Naive thymus-derived CD8-positive, alpha-beta T cell (primary cell): Measurements from ENCODE around the gene RTN4IP1. TPM values are rescaled to one million over a fixed set of nuclear protein-coding genes. Genes with fewer than 3 reads are reported as not detected.

Experiments used
- ATAC-seq, 2 donors: fragments of 150-1000 bp; cut with Tn5 transposase in 1 of 2; sonication (Bioruptor Pico), chemical (Tn5 transposase) in 1 of 2; 1 replicate in 1 of 2; 2 replicates in 1 of 2; pipeline ENCODE4 v1.10.0; 2021; ENCODE audit warnings: mild to moderate bottlenecking in 2 of 2, moderate library complexity in 2 of 2
- POLR2A ChIA-PET: fragments of 350-600 bp; sonication (Branson Sonifier 250); formaldehyde crosslinking; loops from one replicate; lab custom pipeline; 2021; ENCODE audit warnings: antibody characterized with exemption; lab: Charles Lee
- DNase-seq, 10 donors: peaks; one replicate each; pipeline versions ENCODE4 v3.0.0 to v3.0.0-alpha.2; 2020 to 2022
- H3K27ac Mint-ChIP-seq, 10 donors: one replicate each; pipeline ENCODE4 v1.8.0; 2020 to 2022; ENCODE audit warnings: mild to moderate bottlenecking in 10 of 10, mixed read lengths in 10 of 10, moderate library complexity in 4 of 10, inconsistent platforms in 1 of 10
- H3K27me3 Mint-ChIP-seq, 5 donors: one replicate each; pipeline ENCODE4 v1.8.0; 2021 to 2022; ENCODE audit warnings: mixed read lengths in 5 of 5
- H3K36me3 Mint-ChIP-seq, 3 donors: one replicate each; pipeline ENCODE4 v1.8.0; 2020 to 2022; ENCODE audit warnings: mixed read lengths in 3 of 3, mild to moderate bottlenecking in 2 of 3, inconsistent platforms in 1 of 3
- H3K4me1 Mint-ChIP-seq, 4 donors: one replicate each; pipeline ENCODE4 v1.8.0; 2021 to 2022; ENCODE audit warnings: mixed read lengths in 4 of 4
- H3K4me3 Mint-ChIP-seq, 10 donors: one replicate each; pipeline ENCODE4 v1.8.0; 2020 to 2022; ENCODE audit warnings: mild to moderate bottlenecking in 10 of 10, mixed read lengths in 10 of 10, moderate library complexity in 6 of 10, inconsistent platforms in 1 of 10
- H3K9me3 Mint-ChIP-seq, 9 donors: one replicate each; pipeline ENCODE4 v1.8.0; 2020 to 2022; ENCODE audit warnings: mixed read lengths in 9 of 9, mild to moderate bottlenecking in 3 of 9, inconsistent platforms in 1 of 9, moderate library complexity in 1 of 9
- polyA plus RNA-seq, 3 donors: library from polyadenylated mRNA; unstranded; fragments of 300-500 nt; fragmentation: Illumina TruSeq; gene quantifications; one replicate each; pipeline ENCODE4 v1.2.3, GENCODE V29; 2021
- total RNA-seq, 8 experiments: library from RNA in 2 of 8; stranded (reverse) in 2 of 8; gene quantifications; one replicate each; pipeline ENCODE4 v1.2.3 and lab custom pipeline; 2021 to 2026

RTN4IP1 gene, protein sequence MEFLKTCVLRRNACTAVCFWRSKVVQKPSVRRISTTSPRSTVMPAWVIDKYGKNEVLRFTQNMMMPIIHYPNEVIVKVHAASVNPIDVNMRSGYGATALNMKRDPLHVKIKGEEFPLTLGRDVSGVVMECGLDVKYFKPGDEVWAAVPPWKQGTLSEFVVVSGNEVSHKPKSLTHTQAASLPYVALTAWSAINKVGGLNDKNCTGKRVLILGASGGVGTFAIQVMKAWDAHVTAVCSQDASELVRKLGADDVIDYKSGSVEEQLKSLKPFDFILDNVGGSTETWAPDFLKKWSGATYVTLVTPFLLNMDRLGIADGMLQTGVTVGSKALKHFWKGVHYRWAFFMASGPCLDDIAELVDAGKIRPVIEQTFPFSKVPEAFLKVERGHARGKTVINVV
- 1 to 10 TPM; 8.8 to 9.8 TPM for total RNA-seq
- 1 to 10 TPM; 4.4 to 7.8 (median 6.0) TPM for polyA plus RNA-seq
- 7.3 to 12.8 (median 10.9) reads per million in 6 experiments for total RNA-seq (lab: John Stamatoyannopoulos, UW)

DNA sequence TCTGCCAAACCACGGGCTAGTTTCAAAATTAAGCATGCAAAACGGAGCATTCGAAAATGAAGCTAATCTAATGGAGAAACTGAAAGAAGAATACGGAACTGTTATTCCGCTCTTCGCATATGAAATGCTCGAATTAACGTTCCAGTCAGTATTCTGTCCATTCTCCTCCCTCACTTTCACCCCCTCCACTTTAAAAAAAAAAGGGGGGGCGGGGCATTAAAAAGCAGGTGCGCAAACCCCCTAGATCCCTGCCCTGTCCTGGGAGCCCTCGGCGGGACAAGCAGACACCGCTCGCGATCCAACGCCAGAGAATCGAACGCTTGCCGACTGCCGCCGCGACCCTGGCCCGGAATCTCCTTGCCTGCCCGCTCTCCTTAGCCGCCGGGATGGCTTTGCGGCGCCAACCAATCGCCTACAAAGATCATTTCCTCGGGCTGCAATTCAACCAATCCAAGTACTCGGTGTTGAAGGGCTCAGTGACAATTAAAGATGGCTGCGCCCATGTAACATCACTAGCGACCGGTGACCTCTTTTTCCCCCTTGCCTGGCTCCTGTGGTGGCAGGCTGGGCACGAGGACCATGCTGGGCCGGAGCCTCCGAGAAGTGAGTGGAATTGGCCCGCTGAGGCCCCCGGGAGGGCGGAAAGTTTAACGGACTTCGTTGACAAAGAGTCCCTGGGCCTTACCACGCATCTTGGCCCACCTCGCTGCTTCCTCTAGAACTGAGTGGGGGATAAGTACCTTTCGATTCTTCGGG, at the start of gene RTN4IP1, which contains the start of gene QRSL1:
Gene RTN4IP1, minus strand, starts transcription at position 396 of the 756 bp plus-strand sequence. CDS start 477 bp downstream, outside the sequence.
Gene QRSL1, plus strand, starts transcription at position 476 of the 756 bp plus-strand sequence. Its CDS starts 104 bp downstream, at position 580.
- peaks cover 0 to 11% (median 0%) of the 10 kb centered on the region in 3 donors for H3K36me3 Mint-ChIP-seq
- H3K27ac Mint-ChIP-seq = peak within 1 kb of the TSS; percentile 97 to 99 (median 98)
- DNase-seq (peak; percentile 67 to 96 (median 88)), ATAC-seq (peak; percentile 94 to 95)
- H3K4me1 Mint-ChIP-seq = peaks cover 18 to 66% (median 43%) of the 10 kb centered on the region in 4 donors
- POLR2A ChIA-PET = interaction anchor here (0.6 to 0.9 kb wide), 3 partner anchors 43 to 366 kb away, joined by 3 read pairs; no protein-coding TSS in a partner anchor
- H3K4me3 Mint-ChIP-seq = peak within 1 kb of the TSS; percentile 94 to 99 (median 98)
- no peaks in the 10 kb centered on the region for H3K9me3 Mint-ChIP-seq
- H3K27me3 Mint-ChIP-seq = peaks cover 0 to 2% (median 0%) of the 10 kb centered on the region in 5 donors

DNA sequence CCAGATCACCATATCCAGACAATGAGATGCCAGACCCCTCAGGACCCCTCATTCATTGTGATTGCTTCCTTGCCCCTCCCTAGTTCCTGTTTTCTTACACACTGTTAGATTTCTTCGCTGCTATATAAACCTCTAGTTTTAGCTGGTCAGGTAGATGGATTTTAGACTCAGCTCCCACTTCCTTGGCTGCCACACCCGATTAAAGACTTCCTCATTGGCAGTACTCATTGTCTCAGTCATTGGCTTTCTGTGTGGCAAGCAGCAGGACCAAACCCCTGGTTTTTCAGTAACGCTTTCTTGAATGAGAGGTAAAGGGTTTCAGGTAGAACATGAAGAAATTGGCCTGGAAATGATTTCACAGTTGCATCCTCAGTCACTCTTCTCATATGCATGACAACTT, 48.0 kb upstream of the RTN4IP1 start:
- ATAC-seq = no peak
- H3K9me3 Mint-ChIP-seq = no peaks in the 10 kb centered on the region
- POLR2A ChIA-PET = no interaction called here
- no peak overlapping the region for H3K4me3 Mint-ChIP-seq
- H3K27ac Mint-ChIP-seq = peak overlapping the region in 1 of 10 donors; percentile 36
- peaks cover 0 to 6% (median under 1%) of the 10 kb centered on the region in 4 donors for H3K4me1 Mint-ChIP-seq
- no peaks in the 10 kb centered on the region for H3K36me3 Mint-ChIP-seq
- no peaks in the 10 kb centered on the region for H3K27me3 Mint-ChIP-seq
- no peak for DNase-seq

DNA sequence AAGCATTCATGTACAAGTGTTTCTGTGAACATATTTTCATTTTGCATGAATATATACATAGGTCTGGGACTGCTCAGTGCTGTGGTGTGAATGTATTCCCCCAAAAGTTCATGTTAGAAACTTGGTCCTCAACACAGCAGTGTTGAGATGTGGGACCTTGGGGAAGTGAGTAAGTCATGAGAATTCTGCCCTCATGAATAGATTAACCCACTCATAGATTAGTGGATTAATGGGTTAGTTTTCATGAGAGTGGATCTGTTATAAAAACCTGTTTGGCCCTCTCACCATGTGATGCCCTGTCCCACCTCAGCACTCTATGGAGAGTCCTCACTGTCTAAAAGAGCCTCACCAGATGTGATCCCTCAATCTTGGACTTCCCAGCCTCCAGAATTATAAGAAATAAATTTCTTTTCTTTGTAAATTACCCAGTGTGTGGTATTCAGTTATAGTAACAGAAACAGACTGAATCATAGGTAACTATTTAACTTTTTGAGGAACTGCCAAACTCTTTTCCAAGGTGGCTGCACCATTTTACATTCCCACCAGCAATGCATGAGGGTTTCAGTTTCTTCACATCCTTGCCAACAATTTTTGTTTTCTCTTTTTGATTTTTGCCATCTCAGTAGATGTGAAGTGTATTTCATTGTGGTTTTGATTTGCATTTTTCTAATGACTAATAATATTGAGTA, 45.4 kb upstream of the RTN4IP1 start:
- no peaks in the 10 kb centered on the region for H3K9me3 Mint-ChIP-seq
- H3K4me1 Mint-ChIP-seq = peaks cover 0 to 6% (median under 1%) of the 10 kb centered on the region in 4 donors
- H3K4me3 Mint-ChIP-seq = no peak overlapping the region

DNA sequence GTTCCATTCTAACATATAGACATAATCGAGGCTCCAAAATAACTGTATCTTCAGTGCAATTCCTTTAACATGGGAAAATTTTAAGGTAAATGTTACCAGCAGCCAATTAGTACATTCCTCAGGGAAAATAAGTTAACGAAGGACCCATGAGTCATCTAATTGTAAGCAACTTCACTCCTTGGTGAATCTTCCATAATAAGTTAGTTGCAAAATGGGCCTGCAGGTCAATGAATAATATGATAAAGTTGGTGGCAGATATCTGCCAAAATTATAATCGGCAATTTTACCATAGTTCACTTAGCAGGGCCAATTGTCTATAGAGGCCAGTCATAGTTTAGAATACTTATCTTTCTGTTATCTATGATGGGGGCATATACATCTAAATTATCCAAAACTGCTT, 42.4 kb upstream of the RTN4IP1 start:
- Mint-ChIP-seq H3K27ac (no peak overlapping the region), H3K27me3 (no peaks in the 10 kb centered on the region), H3K4me3 (no peak overlapping the region), H3K9me3 (no peaks in the 10 kb centered on the region), H3K36me3 (peaks cover 0 to 8% (median 4%) of the 10 kb centered on the region in 3 donors), H3K4me1 (peaks cover 0 to 16% (median 0%) of the 10 kb centered on the region in 4 donors)
- ATAC-seq (no peak), DNase-seq (no peak)
- POLR2A ChIA-PET = no interaction called here

More for the DNA sequence above, 45.4 kb upstream of the RTN4IP1 start:
- DNase-seq (no peak), ATAC-seq (no peak)
- POLR2A ChIA-PET = no interaction called here
- Mint-ChIP-seq H3K36me3 (no peaks in the 10 kb centered on the region), H3K27me3 (no peaks in the 10 kb centered on the region), H3K27ac (no peak overlapping the region)

DNA sequence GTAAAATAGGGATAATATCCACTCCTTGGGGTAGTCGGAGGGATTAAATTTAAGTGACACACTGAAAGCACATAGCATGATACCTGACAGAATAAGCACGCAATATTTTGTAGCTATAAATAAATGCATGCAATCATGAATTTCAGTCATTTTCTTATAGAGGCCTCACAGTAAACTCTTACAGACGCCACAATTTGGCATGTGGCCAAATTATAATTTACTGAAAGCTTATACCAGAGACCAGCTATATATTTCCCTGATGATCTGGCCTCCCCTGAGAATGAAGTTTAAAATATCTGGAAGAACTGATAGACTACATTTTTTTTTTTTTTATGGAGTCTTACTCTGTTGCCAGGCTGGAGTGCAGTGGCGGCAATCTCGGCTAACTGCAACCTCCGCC, 40.9 kb upstream of the RTN4IP1 start:
- POLR2A ChIA-PET = no interaction called here
- H3K36me3 Mint-ChIP-seq = peaks cover 3 to 19% (median 7%) of the 10 kb centered on the region in 3 donors
- H3K27ac Mint-ChIP-seq = no peak overlapping the region
- DNase-seq = no peak
- no peaks in the 10 kb centered on the region for H3K27me3 Mint-ChIP-seq
- H3K4me1 Mint-ChIP-seq = peaks cover 0 to 27% (median 0%) of the 10 kb centered on the region in 4 donors
- H3K4me3 Mint-ChIP-seq = no peak overlapping the region
- ATAC-seq = no peak
- H3K9me3 Mint-ChIP-seq = no peaks in the 10 kb centered on the region

DNA sequence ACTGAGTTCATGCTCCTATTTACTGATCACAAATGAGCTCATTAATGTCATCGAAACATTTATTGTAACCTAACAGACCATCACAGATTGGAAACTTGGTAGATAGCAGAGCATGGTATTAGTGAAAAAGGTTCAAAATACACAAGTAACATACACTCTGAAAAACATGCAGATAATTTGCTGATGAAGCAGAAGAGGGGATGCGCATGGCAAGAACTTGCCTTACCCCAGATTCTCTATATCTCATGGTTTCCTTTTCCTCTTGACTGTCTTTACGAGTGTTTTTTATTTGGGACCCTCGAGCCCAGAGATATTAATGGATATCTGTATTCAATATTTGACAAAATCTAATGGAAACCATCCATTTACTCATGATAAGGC, 37.7 kb upstream of the RTN4IP1 start:
- H3K9me3 Mint-ChIP-seq = no peaks in the 10 kb centered on the region
- peak overlapping the region in 1 of 10 donors; percentile 64 for H3K4me3 Mint-ChIP-seq
- POLR2A ChIA-PET = no interaction called here
- ATAC-seq = no peak
- peaks cover 10 to 51% (median 30%) of the 10 kb centered on the region in 3 donors for H3K36me3 Mint-ChIP-seq
- peak overlapping the region in 4 of 10 donors; percentile 12 to 79 (median 36) for H3K27ac Mint-ChIP-seq
- DNase-seq = no peak
- peaks cover 0 to 43% (median 1%) of the 10 kb centered on the region in 4 donors for H3K4me1 Mint-ChIP-seq
- no peaks in the 10 kb centered on the region for H3K27me3 Mint-ChIP-seq

DNA sequence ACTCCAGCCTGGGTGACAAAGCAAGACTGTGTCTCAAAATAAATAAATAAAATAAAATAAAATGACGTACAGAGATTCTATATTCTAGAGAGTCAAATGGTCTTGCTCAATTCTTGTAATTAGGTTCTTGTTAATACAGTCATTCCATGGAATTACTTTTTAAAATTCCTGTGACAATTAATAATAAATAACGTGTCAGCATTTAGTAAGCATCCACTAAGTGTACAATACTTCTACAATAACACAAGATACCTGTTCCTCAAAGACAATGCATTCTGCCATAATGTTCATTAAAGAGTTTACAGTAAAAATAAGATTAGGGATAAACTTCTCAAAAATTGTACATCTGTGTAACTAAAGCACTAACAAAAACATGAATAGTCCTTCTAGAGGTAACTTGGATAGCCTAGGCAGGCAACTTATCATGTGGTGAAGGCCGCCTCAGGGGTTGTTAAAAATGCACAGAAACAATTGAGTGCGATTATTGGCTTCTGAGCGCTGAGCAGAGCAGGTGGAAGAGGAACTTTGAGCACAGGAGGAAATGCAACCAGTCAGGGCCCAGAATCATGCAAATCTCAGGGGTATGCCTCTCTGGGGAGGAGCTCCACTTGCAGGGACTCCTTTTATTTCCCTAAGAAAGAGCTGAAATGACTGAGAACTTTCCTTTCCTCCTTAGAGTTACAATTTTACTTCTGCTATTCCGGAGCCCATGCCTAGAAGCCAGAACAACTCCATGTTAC, 37.2 kb upstream of the RTN4IP1 start:
- H3K36me3 Mint-ChIP-seq = peaks cover 10 to 55% (median 30%) of the 10 kb centered on the region in 3 donors
- POLR2A ChIA-PET = no interaction called here
- peaks cover 0 to 43% (median 1%) of the 10 kb centered on the region in 4 donors for H3K4me1 Mint-ChIP-seq
- H3K27me3 Mint-ChIP-seq = no peaks in the 10 kb centered on the region
- H3K27ac Mint-ChIP-seq = peak overlapping the region in 5 of 10 donors; percentile 12 to 79 (median 50)
- H3K4me3 Mint-ChIP-seq = peak overlapping the region in 1 of 10 donors; percentile 64
- H3K9me3 Mint-ChIP-seq = no peaks in the 10 kb centered on the region
- peak in 1 of 2 donors; percentile 46 for ATAC-seq
- DNase-seq = peak in 1 of 10 donors; percentile 11

DNA sequence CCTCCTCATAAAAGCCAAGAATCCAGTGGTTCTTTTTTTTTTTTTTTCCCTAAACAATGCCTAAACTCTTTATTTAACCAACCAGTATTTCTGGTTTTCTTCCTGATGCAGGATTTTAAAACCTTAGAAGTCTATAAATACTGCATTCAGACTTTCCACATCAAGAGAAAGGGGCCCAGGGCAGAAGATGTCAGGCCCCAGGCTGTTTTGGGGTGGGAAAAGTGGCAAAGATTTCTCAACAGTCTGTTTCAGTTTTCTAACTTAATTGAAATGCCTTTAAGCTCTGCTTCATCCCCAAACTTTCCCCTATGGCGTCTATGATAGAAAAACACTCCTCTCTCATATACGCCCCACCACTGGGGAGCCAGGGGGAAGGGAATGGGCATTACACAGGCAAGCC, 33.2 kb upstream of the RTN4IP1 start:
- Mint-ChIP-seq H3K9me3 (peaks cover 0 to 12% (median 5%) of the 10 kb centered on the region in 9 donors), H3K36me3 (peaks cover 18 to 92% (median 61%) of the 10 kb centered on the region in 3 donors), H3K4me3 (no peak overlapping the region), H3K27me3 (no peaks in the 10 kb centered on the region), H3K4me1 (peaks cover 0 to 35% (median 2%) of the 10 kb centered on the region in 4 donors), H3K27ac (peak overlapping the region in 1 of 10 donors; percentile 66)
- no peak for ATAC-seq
- POLR2A ChIA-PET = no interaction called here
- no peak for DNase-seq

DNA sequence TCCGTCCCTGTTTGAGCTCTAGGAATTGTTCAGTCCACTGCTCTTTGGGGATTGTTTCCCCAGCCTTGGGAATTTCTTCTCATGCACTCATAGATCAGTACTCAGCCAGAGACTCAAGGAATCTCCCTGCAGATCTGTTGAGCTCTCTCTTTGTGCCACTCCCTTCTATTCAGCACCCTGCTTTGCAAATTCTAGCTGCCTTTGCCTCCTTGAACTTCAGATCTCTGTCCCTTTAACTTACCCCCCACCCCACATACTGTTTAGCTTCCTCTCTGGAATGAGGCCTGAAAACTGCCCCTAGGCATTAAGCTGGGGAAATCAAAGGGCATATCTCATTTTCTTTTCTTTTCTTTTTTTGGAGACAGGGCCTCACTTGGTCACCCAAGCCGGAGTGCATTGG, 30.6 kb upstream of the RTN4IP1 start:
- no peak for ATAC-seq
- H3K9me3 Mint-ChIP-seq = peaks cover 0 to 18% (median 8%) of the 10 kb centered on the region in 9 donors
- peaks cover 0 to 15% (median 2%) of the 10 kb centered on the region in 4 donors for H3K4me1 Mint-ChIP-seq
- POLR2A ChIA-PET = no interaction called here
- H3K36me3 Mint-ChIP-seq = peaks cover 23 to 95% (median 78%) of the 10 kb centered on the region in 3 donors
- no peaks in the 10 kb centered on the region for H3K27me3 Mint-ChIP-seq
- no peak overlapping the region for H3K4me3 Mint-ChIP-seq
- DNase-seq = no peak
- H3K27ac Mint-ChIP-seq = peak overlapping the region in 2 of 10 donors; percentile 28 to 85

DNA sequence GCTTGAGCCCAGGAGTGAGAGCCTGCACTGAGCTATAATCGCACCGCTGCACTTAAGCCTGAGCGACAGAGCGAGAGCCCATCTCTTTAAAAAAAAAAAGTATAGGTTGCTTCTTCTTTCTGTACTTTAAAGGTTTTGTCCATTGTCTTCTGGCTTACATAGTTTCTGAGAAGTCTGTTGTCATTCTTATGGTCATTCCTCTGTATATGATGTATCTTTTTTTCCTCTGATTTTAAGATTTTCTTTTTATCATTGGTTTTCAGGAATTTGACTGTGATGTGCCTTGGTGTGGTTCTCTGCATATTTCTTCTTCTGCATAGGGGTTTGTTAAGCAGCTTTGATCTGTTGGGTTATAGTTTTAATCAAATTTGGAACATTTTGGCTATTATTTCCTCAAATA, 29.2 kb upstream of the RTN4IP1 start:
- peaks cover 20 to 94% (median 77%) of the 10 kb centered on the region in 3 donors for H3K36me3 Mint-ChIP-seq
- POLR2A ChIA-PET = no interaction called here
- DNase-seq (no peak), ATAC-seq (no peak)
- peaks cover 0 to 18% (median 8%) of the 10 kb centered on the region in 9 donors for H3K9me3 Mint-ChIP-seq
- H3K27me3 Mint-ChIP-seq = no peaks in the 10 kb centered on the region
- no peak overlapping the region for H3K27ac Mint-ChIP-seq
- H3K4me3 Mint-ChIP-seq = no peak overlapping the region
- peaks cover 0 to 6% (median under 1%) of the 10 kb centered on the region in 4 donors for H3K4me1 Mint-ChIP-seq

DNA sequence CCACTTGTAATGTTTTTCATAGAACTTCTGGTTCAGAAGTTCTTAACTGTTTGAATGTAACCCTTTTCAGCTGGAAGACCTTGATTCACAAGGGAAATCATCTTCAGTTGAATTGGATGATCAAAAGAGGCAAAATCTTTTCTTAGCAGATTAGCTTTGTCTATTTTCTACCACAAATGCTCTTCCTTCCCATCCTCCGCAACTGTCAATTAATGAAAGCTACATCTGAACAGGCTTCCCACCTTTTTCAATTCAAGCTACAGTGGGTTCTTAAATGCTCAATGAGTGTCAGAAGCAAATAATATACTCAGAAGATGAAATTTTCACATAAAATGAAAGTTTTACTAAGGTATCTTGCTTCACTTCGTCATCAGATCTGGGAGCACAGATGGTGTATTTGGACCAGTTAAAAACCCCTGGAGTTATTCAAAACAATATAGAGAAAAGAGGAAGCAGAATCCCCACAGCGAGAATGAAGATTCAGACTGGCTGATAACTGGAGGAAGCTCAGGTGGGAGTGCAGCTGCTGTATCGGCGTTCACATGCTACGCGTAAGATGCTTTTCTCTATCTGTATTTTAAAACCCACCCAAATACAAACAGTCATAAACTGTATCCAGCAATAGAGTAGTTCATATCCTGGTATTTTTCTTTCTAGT, 19.5 kb upstream of the RTN4IP1 start:
- H3K4me3 Mint-ChIP-seq = peak overlapping the region in 2 of 10 donors; percentile 24 to 83
- H3K4me1 Mint-ChIP-seq = peaks cover 0 to 12% (median 0%) of the 10 kb centered on the region in 4 donors
- no peaks in the 10 kb centered on the region for H3K9me3 Mint-ChIP-seq
- no peak for DNase-seq
- H3K27me3 Mint-ChIP-seq = no peaks in the 10 kb centered on the region
- peaks cover 0 to 83% (median 33%) of the 10 kb centered on the region in 3 donors for H3K36me3 Mint-ChIP-seq
- POLR2A ChIA-PET = interaction anchor here (1.2 kb wide), 1 partner anchor 8 kb away, joined by 3 read pairs; no protein-coding TSS in a partner anchor
- ATAC-seq = no peak
- H3K27ac Mint-ChIP-seq = peak overlapping the region in 3 of 10 donors; percentile 34 to 90 (median 78)
